Measurements from ENCODE around the gene KLRC3.
"Not testable (repeated sequence)": the region's sequence is repeated elsewhere in the genome, so short reads cannot be mapped to it uniquely, and the experiment has no call there.

KLRC3 gene

GRCh38 chr12:10371893-10372535, 48.4 kb downstream of the KLRC3 start:
- DNase-seq; intact Hi-C loops (cut with DNase I): not testable (repeated sequence)

DNA sequence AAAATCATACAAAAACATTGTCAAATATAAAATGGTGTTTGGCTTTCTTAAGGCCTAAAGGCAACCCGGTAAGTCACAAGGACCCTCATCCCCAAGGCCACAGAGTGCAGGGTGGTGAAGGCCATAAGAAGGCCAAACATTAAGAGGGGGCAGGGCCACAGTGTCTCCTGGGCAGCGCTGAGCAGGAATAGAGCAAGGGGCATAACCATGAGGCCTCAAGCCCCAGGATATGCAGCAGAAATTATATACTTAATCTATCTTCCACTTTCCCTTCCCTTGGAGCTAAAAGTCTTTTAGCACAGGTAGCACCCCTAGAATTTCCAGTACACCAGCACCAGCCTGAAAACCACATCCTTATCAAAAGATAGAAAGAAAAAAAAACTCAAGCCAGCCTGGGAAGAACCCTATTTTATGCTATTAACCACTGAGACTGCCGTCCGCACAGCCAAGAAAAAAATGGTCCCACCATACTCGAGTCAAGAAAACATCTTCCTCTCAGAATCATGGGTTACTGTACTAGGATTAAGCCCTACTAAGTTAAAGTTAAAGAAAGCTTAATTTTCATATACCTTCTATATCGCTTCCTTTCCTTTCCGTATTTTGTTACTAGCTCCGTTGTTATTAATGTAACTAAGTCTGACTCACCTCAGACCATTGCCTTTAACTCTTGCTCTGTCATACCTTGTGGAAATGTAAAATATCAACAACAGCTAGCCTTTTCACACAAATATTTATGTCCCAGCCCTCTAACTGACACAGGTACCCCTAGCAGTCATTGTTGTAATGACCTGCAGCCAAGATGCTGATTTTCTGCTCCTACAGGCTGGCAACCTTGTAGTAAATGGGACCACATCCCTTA, 50.6 kb downstream of the KLRC3 start:
- intact Hi-C loops (cut with DNase I): no loop called here
- peak in 1 of 10 donors; percentile 65 for DNase-seq

- DNase-seq: peak in 2 of 10 donors; percentile 55 to 73
- intact Hi-C loops (cut with DNase I): no loop called here
Measured at GRCh38 chr12:10368206-10369171, 51.9 kb downstream of the KLRC3 start.

- DNase-seq; intact Hi-C loops (cut with DNase I): not testable (repeated sequence)
Measured at GRCh38 chr12:10367714-10368113, 52.7 kb downstream of the KLRC3 start.

DNA sequence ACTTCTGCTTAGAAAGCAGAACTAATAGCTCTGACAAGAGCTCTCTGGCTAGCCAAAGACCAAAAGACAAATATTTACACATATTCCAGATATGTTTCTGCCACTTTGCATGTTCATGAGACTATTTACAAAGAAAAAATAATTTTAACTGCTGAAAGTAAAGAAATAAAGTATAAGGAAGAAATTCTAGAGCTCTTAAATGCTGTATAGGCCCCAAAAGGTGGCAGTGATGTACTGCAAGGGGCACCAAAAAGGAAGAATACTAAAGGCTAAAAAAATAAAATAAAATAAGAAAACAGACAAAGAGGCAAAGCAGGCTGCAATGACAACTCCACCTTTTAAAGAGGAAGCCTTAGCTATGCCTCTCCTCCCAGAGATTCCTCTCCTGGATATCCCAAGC, 53.5 kb downstream of the KLRC3 start:
- no peak for DNase-seq
- intact Hi-C loops (cut with DNase I): no loop called here

GRCh38 chr12:10365696-10366405, 54.5 kb downstream of the KLRC3 start:
- intact Hi-C loops (cut with DNase I): no loop called here
- no peak for DNase-seq

DNA sequence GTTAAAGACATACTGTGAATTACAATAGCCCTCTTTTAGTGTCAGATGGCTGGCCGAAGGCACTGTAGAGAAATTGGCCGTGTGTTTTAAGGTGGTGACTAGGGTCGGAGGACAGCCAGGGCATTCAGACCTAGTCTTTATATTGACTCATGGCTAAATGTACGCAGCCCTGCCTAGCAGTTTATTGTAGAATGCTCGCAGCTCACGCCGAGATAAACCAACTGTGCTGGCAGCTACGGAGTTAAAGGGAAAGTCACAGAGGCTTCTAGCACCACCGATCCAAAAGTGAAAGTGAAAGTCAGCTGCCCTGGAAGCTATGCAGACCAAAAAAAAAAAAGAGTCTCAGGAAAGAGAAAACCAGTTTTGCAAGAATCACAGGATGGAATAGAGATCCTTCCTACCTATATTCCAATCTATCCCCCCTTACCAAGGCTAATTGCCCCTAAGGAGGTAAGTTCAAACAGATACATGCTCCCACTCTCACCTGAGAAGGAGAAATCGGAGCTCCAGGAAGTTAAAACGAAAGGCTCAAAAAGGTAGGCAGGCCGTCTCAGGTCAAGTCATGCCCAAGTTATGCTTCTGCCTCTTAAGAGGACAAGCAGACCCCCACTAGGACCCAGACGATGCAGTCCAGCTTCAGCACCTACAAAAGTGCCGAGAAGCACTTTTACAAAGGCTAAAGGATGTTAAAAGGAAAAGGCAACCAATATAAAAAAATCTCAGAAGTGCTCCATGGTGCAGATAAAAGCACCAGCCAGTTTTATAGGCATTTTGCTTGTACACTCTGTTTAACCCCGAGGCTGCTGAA, 55.4 kb downstream of the KLRC3 start:
- peak in 8 of 10 donors; percentile 19 to 89 (median 62) for DNase-seq
- intact Hi-C loops (cut with DNase I): no loop called here

DNA sequence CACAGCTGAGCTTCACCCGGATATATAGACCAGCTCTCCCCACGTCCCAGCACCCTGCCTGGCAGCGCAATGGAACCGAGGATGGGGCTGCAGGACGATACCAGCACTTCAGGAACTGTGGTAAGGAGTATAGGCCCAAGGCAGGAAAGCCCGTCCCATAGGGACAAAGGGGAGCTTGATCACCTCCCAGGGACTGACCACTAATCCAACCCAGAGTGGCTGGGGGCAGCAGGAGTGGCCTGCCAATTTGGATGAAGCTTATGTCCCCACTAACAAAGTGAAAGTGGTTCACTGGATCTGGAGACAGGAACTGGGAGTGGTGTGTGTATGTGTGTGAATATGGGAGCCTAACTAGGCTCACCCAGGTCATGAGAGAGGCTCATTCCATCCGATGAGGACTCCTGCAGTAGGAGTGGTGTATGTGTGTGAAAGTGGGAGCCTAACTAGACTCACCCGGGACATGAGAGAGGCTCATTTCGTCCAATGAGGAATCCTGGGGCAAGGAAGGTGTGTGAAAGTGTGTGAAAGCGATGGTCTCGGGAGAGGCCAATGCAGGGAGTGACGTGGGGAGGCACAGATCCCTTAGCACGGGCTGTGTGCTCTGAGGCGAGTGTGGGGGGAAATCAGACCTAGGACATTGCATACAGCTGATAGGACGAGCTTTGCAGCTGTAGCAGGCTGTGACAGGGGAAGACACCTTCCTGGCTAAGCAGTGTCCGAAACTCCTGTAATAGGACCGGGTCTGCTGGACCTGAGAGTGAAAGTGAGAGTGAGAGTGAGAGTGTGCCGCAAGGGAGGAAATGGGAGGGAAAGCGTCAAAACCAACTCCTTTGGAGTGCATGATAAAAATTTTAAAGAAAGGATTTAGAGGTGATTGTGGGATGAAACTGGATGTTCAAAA, 56.2 kb downstream of the KLRC3 start:
- peak in 8 of 10 donors; percentile 26 to 87 (median 50) for DNase-seq
- intact Hi-C loops (cut with DNase I): no loop called here

DNA sequence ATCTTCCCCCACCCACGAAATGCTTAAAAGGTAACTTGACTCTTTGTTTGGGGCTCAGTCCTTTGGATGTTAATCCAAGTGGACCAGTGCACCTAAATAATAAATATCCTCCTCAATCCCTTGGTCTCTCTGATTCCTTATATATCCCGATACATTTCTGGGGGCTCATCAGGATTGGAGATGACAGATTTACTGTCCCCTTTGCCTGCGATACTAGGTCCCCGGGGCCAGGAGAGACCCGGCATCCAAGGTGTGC, 56.8 kb downstream of the KLRC3 start:
- intact Hi-C loops (cut with DNase I): no loop called here
- DNase-seq: no peak

GRCh38 chr12:10362828-10363657, 57.4 kb downstream of the KLRC3 start:
- no peak for DNase-seq
- intact Hi-C loops (cut with DNase I): no loop called here

- intact Hi-C loops (cut with DNase I): no loop called here
- DNase-seq: no peak
Measured at GRCh38 chr12:10362325-10362724, 58.1 kb downstream of the KLRC3 start.

All from posterior cingulate gyrus (tissue), 11 donors.